Spleen (tissue), 11 donors: ENCODE results near the gene ITGBL1. TPM values are rescaled to one million over a fixed set of nuclear protein-coding genes. Genes with fewer than 3 reads are reported as not detected.

Experiments
- DNase-seq: peaks from one replicate; pipeline ENCODE4 v3.0.0-alpha.2; 2020
- H3K27ac ChIP-seq, 8 donors: fragments of 200-600 bp; sonication (generic) in 7 of 8; 1 replicate in 4 of 8; 2 replicates in 4 of 8; pipeline versions ENCODE4 v1.5.0 to v1.8.0; 2016 to 2021; ENCODE audit warnings: inconsistent platforms in 4 of 8, mild to moderate bottlenecking in 4 of 8, moderate library complexity in 1 of 8
- H3K27me3 ChIP-seq, 7 donors: fragments of 200-600 bp; sonication (generic) in 6 of 7; replicated peaks in 1 of 7; 1 replicate in 4 of 7; 2 replicates in 3 of 7; pipeline versions ENCODE4 v1.5.0 to v1.8.0; 2016 to 2021; ENCODE audit warnings: inconsistent platforms in 3 of 7, mild to moderate bottlenecking in 1 of 7
- H3K36me3 ChIP-seq, 6 donors: fragments of 200-600 bp; sonication (generic) in 5 of 6; 1 replicate in 4 of 6; 2 replicates in 2 of 6; pipeline versions ENCODE4 v1.5.0 to v1.8.0; 2016 to 2021; ENCODE audit warnings: inconsistent platforms in 2 of 6
- H3K4me1 ChIP-seq, 6 donors: fragments of 200-600 bp; sonication (generic) in 5 of 6; 1 replicate in 3 of 6; 2 replicates in 3 of 6; pipeline versions ENCODE4 v1.5.0 to v1.8.0; 2016 to 2021; ENCODE audit warnings: inconsistent platforms in 3 of 6
- H3K4me3 ChIP-seq, 8 donors: fragments of 200-600 bp; sonication (generic) in 7 of 8; 1 replicate in 4 of 8; 2 replicates in 4 of 8; pipeline versions ENCODE4 v1.5.0 to v1.8.0; 2016 to 2021; ENCODE audit warnings: inconsistent platforms in 4 of 8, mild to moderate bottlenecking in 4 of 8, moderate library complexity in 2 of 8
- H3K9me3 ChIP-seq, 8 donors: fragments of 200-600 bp; sonication (generic) in 7 of 8; 1 replicate in 4 of 8; 2 replicates in 4 of 8; pipeline versions ENCODE4 v1.5.0 to v1.8.0; 2016 to 2021; ENCODE audit warnings: inconsistent platforms in 4 of 8
- CTCF ChIP-seq, 11 experiments: fragments of 200-600 bp in 7 of 11; fragments of 450-650 bp in 4 of 11; sonication (generic) in 4 of 11; IDR thresholded peaks in 8 of 11; conservative IDR thresholded peaks in 3 of 11; 1 replicate in 7 of 11; 2 replicates in 4 of 11; pipeline versions ENCODE4 v1.4.0 to v1.8.0; 2016 to 2021; ENCODE audit warnings: antibody characterized with exemption in 11 of 11, inconsistent platforms in 4 of 11, mild to moderate bottlenecking in 1 of 11
- POLR2A ChIP-seq, 3 donors: fragments of 450-650 bp; IDR thresholded peaks; one replicate each; pipeline ENCODE4 v1.5.1; 2017; ENCODE audit warnings: antibody characterized with exemption in 3 of 3, mild to moderate bottlenecking in 1 of 3
- POLR2AphosphoS5 ChIP-seq, 3 donors: sonication (generic); formaldehyde crosslinking; IDR thresholded peaks; one replicate each; pipeline ENCODE4 v1.5.1; 2017; ENCODE audit warnings: antibody characterized with exemption in 3 of 3
- WGBS, 5 donors: extraction: QIAGEN DNeasy Blood & Tissue Kit in 3 of 5; methylation state at CpG; one replicate each; pipeline versions ENCODE4 v1.1.5 to v1.1.7; 2013 to 2018; 5-methylcytosine and 5-hydroxymethylcytosine counted together
- intact Hi-C: fragments of 100-400 bp; cut with DNase I; formaldehyde crosslinking; loops from one replicate; pipeline ENCODE4 v1.15.0; 2023; ENCODE audit warnings: low total_unique reads
- polyA plus RNA-seq, 3 donors: library from polyadenylated mRNA; stranded (reverse); fragments of 200-250 nt; gene quantifications; one replicate each; pipeline ENCODE4 v1.2.1, GENCODE V29; 2013
- total RNA-seq, 7 donors: library from RNA; depleted of rRNA in 3 of 7; stranded (reverse); fragments of >200 nt in 3 of 7; fragmentation: NEBNext Ultra II Directional in 4 of 7; extraction: Animal tissue kit (Norgen Biotek cat#: 25700) in 4 of 7; gene quantifications; one replicate each; pipeline versions ENCODE4 v1.1.0 to v1.2.1, GENCODE V29; 2016 to 2021
- donor health status: healthy with polysubstance abuse.
- donor health status: DM: no; HTN: no; CAD: no; lungs with moderate emphysema.
- donor health status: DM: no; HTN: no; CAD: no.
- donor health status: Bipolar disorder and iron deficiency.
- donor health status: healthy.
- donor health status: DM: no; HTN: no; CAD: no.
- donor health status: DM: yes; HTN: yes; CAD: no.

ITGBL1 gene
- total and polyA plus RNA-seq, 10 donors: 0.48 to 1.6 (median 0.97) TPM; not detected in 1

- TF ChIP-seq POLR2A (IDR thresholded peaks at IDR 0.05) (no peak), CTCF (IDR thresholded peaks at IDR 0.05 in 8 of 11, conservative IDR thresholded peaks at IDR 0.05 in 3 of 11) (no peak), POLR2AphosphoS5 (IDR thresholded peaks at IDR 0.05) (no peak)
- intact Hi-C loops: no loop called here
- H3K4me3 ChIP-seq: no peak overlapping the region
- peaks cover 0 to 3% (median 0%) of the 10 kb centered on the region in 7 donors for H3K27me3 ChIP-seq
- H3K9me3 ChIP-seq: no peaks in the 10 kb centered on the region
- DNase-seq: no peak
- H3K27ac ChIP-seq: no peak overlapping the region
- 76 to 92% (median 82%) methylated on average over 2 of the region's 2 CpGs for WGBS, 5 donors
- H3K4me1 ChIP-seq: no peaks in the 10 kb centered on the region
- no peaks in the 10 kb centered on the region for H3K36me3 ChIP-seq
These were observed 28.6 kb upstream of the ITGBL1 start for GRCh38 chr13:101423872-101424271.

GRCh38 chr13:101424381-101425155 lies 27.9 kb upstream of the ITGBL1 start:
- Histone ChIP-seq H3K4me1 (no peaks in the 10 kb centered on the region), H3K27ac (no peak overlapping the region), H3K9me3 (no peaks in the 10 kb centered on the region), H3K4me3 (no peak overlapping the region), H3K36me3 (no peaks in the 10 kb centered on the region), H3K27me3 (no peaks in the 10 kb centered on the region)
- intact Hi-C loops: no loop called here
- TF ChIP-seq POLR2AphosphoS5 (IDR thresholded peaks at IDR 0.05) (no peak), CTCF (IDR thresholded peaks at IDR 0.05 in 8 of 11, conservative IDR thresholded peaks at IDR 0.05 in 3 of 11) (no peak), POLR2A (IDR thresholded peaks at IDR 0.05) (no peak)
- DNase-seq: no peak
- 49 to 68% (median 60%) methylated on average over 6 of the region's 6 CpGs for WGBS, 5 donors

- intact Hi-C loops: no loop called here
- TF ChIP-seq POLR2AphosphoS5 (IDR thresholded peaks at IDR 0.05): no peak
- Histone ChIP-seq H3K9me3 (no peaks in the 10 kb centered on the region), H3K36me3 (no peaks in the 10 kb centered on the region), H3K4me1 (no peaks in the 10 kb centered on the region), H3K27ac (no peak overlapping the region), H3K27me3 (no peaks in the 10 kb centered on the region), H3K4me3 (no peak overlapping the region)
- DNase-seq: no peak
- 86 to 94% (median 86%) methylated on average over 3 of the region's 3 CpGs for WGBS, 5 donors
These were observed 27.4 kb upstream of the ITGBL1 start for GRCh38 chr13:101425156-101425471.

GRCh38 chr13:101425623-101426022 lies 26.9 kb upstream of the ITGBL1 start:
- WGBS, 5 donors: 62 to 80% (median 68%) methylated on average over 10 of the region's 10 CpGs
- Histone ChIP-seq H3K9me3 (no peaks in the 10 kb centered on the region), H3K4me3 (no peak overlapping the region), H3K36me3 (no peaks in the 10 kb centered on the region), H3K4me1 (no peaks in the 10 kb centered on the region), H3K27me3 (no peaks in the 10 kb centered on the region), H3K27ac (no peak overlapping the region)
- intact Hi-C loops: no loop called here
- no peak for DNase-seq
- TF ChIP-seq POLR2A (IDR thresholded peaks at IDR 0.05) (no peak), POLR2AphosphoS5 (IDR thresholded peaks at IDR 0.05) (no peak), CTCF (IDR thresholded peaks at IDR 0.05 in 8 of 11, conservative IDR thresholded peaks at IDR 0.05 in 3 of 11) (no peak)
